ENCODE results near the gene TLX1.

TLX1 gene

DNA sequence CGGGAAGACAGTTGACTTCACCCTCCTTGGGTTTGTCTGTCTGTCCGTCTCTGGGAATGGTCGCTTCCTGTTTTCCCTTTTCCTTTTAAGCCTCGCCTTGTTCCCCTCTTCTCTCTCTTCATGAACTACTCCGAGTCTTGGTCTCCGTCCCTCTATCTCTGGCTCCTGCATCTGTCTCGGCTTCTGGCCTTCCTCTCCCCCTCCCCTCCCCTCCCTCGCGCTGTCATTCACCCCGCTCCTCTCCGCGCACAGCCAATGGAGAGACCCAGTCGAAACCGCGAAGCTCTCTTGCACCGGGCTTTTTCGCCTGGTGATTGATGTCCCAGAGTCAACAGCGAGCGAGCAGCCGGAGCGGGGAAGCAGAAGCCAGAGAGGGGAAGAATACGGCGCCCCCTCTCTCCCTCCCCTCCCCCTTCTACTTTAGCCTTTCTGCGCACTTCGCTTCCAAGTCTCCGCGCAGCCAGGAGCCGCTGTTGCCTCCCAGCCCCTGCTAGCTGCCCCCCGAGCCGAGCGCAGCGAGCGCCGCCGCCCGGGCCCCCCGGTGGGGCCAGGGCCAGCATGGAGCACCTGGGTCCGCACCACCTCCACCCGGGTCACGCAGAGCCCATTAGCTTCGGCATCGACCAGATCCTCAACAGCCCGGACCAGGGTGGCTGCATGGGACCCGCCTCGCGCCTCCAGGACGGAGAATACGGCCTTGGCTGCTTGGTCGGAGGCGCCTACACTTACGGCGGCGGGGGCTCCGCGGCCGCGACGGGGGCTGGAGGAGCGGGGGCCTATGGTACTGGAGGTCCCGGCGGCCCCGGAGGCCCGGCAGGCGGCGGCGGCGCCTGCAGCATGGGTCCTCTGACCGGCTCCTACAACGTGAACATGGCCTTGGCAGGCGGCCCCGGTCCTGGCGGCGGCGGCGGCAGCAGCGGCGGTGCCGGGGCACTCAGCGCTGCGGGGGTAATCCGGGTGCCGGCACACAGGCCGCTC, at the start of gene TLX1:
Gene TLX1, plus strand, starts transcription at position 317 of the 978 bp plus-strand sequence. Its CDS starts 242 bp downstream, at position 559.
- Histone ChIP-seq H3K79me2 (ENCODE audit: insufficient read depth, low read length) (no peaks in the 10 kb centered on the region), H4K20me1 (ENCODE audit: low read depth, low read length) (no peaks in the 10 kb centered on the region), H3K9me3 (ENCODE audit: insufficient read depth, low read length) (no peaks in the 10 kb centered on the region), H3K9ac (ENCODE audit: low read length) (no peak within 1 kb of the TSS), H3K4me2 (ENCODE audit: low read depth, low read length, poor library complexity, severe bottlenecking) (no peak within 1 kb of the TSS), H3K9me2 (replicated peaks; ENCODE audit: insufficient read depth, low read length) (no peaks in the 10 kb centered on the region), H3K27ac (ENCODE audit: low read depth, low read length) (no peak within 1 kb of the TSS), H3K4me3 (ENCODE audit: insufficient read depth, low read length, poor library complexity, severe bottlenecking) (no peak within 1 kb of the TSS), H3F3A (ENCODE audit: insufficient read depth) (no peaks in the 10 kb centered on the region), H3K27me3 (ENCODE audit: low read length) (no peaks in the 10 kb centered on the region), H2AFZ (ENCODE audit: low read depth, low read length, severe bottlenecking) (no peak within 1 kb of the TSS), H3K36me3 (ENCODE audit: low read length) (no peaks in the 10 kb centered on the region)
- TF ChIP-seq, protein P1, sequence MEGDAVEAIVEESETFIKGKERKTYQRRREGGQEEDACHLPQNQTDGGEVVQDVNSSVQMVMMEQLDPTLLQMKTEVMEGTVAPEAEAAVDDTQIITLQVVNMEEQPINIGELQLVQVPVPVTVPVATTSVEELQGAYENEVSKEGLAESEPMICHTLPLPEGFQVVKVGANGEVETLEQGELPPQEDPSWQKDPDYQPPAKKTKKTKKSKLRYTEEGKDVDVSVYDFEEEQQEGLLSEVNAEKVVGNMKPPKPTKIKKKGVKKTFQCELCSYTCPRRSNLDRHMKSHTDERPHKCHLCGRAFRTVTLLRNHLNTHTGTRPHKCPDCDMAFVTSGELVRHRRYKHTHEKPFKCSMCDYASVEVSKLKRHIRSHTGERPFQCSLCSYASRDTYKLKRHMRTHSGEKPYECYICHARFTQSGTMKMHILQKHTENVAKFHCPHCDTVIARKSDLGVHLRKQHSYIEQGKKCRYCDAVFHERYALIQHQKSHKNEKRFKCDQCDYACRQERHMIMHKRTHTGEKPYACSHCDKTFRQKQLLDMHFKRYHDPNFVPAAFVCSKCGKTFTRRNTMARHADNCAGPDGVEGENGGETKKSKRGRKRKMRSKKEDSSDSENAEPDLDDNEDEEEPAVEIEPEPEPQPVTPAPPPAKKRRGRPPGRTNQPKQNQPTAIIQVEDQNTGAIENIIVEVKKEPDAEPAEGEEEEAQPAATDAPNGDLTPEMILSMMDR (IDR thresholded peaks at IDR 0.05; ENCODE audit: insufficient read depth, low read length, poor library complexity, severe bottlenecking) = no peak
- TF ChIP-seq EZH2phosphoT487 (conservative IDR thresholded peaks at IDR 0.05; ENCODE audit: low read length) = no peak

DNA sequence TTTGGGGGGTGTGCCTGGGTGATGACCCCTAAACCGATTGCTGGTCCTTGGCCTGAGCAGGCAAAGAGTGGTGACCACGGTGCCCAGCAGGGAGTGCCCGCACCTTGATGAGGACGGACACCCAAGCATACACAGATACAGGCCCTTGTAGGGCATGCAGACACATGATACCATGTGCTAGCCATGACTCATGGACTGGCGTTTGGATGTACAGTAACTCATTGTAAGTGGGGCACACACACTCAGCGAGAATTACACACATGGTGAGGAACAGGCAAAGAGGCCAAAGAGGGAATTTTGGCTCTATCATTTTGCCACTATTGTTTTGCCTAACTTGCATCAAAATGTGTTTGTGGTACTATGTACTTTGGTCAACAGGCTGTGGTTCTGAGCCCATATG, 45.3 kb upstream of the TLX1 start:
- H3K79me2 ChIP-seq (ENCODE audit: insufficient read depth, low read length) = no peaks in the 10 kb centered on the region
- no peak for TF ChIP-seq EZH2phosphoT487 (conservative IDR thresholded peaks at IDR 0.05; ENCODE audit: low read length)
- TF ChIP-seq, protein P1 (IDR thresholded peaks at IDR 0.05; ENCODE audit: insufficient read depth, low read length, poor library complexity, severe bottlenecking) = no peak
- no peaks in the 10 kb centered on the region for H3K27me3 ChIP-seq (ENCODE audit: low read length)
- no peaks in the 10 kb centered on the region for H3K36me3 ChIP-seq (ENCODE audit: low read length)
- no peak overlapping the region for H3K4me2 ChIP-seq (ENCODE audit: low read depth, low read length, poor library complexity, severe bottlenecking)
- H3K9me2 ChIP-seq (replicated peaks; ENCODE audit: insufficient read depth, low read length) = no peaks in the 10 kb centered on the region
- H4K20me1 ChIP-seq (ENCODE audit: low read depth, low read length) = no peaks in the 10 kb centered on the region
- no peak overlapping the region for H3K9ac ChIP-seq (ENCODE audit: low read length)
- H3K4me3 ChIP-seq (ENCODE audit: insufficient read depth, low read length, poor library complexity, severe bottlenecking) = no peak overlapping the region
- H2AFZ ChIP-seq (ENCODE audit: low read depth, low read length, severe bottlenecking) = no peak overlapping the region
- no peaks in the 10 kb centered on the region for H3K9me3 ChIP-seq (ENCODE audit: insufficient read depth, low read length)
- no peaks in the 10 kb centered on the region for H3F3A ChIP-seq (ENCODE audit: insufficient read depth)
- H3K27ac ChIP-seq (ENCODE audit: low read depth, low read length) = no peak overlapping the region

DNA sequence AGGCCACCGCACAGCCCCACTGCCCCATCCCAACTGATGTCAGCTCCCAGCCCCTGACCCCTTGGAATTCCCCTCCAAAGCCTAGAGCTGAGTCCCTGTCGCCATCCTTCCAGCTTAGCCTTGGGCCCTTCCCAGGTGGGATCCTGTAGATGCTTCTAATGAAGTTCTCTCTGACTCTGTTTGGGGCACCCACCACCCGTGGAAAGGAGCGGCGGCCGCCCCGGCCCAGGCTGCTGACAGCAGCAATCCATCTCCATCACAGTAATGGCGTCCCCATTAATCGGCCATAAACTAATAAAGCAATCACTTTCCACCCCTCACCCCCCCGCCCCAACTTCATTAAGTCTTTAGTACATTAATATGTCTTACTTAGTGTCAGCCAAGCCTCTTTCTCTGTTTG, 43.7 kb upstream of the TLX1 start:
- Histone ChIP-seq H3K9me2 (replicated peaks; ENCODE audit: insufficient read depth, low read length) (no peaks in the 10 kb centered on the region), H3K4me2 (ENCODE audit: low read depth, low read length, poor library complexity, severe bottlenecking) (no peak overlapping the region), H3K9ac (ENCODE audit: low read length) (no peak overlapping the region), H2AFZ (ENCODE audit: low read depth, low read length, severe bottlenecking) (no peak overlapping the region), H3K36me3 (ENCODE audit: low read length) (no peaks in the 10 kb centered on the region), H3K79me2 (ENCODE audit: insufficient read depth, low read length) (no peaks in the 10 kb centered on the region), H3F3A (ENCODE audit: insufficient read depth) (no peaks in the 10 kb centered on the region), H4K20me1 (ENCODE audit: low read depth, low read length) (no peaks in the 10 kb centered on the region), H3K4me3 (ENCODE audit: insufficient read depth, low read length, poor library complexity, severe bottlenecking) (no peak overlapping the region), H3K9me3 (ENCODE audit: insufficient read depth, low read length) (no peaks in the 10 kb centered on the region), H3K27me3 (ENCODE audit: low read length) (no peaks in the 10 kb centered on the region), H3K27ac (ENCODE audit: low read depth, low read length) (no peak overlapping the region)
- TF ChIP-seq EZH2phosphoT487 (conservative IDR thresholded peaks at IDR 0.05; ENCODE audit: low read length) = no peak
- TF ChIP-seq, protein P1 (IDR thresholded peaks at IDR 0.05; ENCODE audit: insufficient read depth, low read length, poor library complexity, severe bottlenecking) = no peak

Measured in SU-DHL-6 (cell line).